Neural cell (in vitro differentiated cells): ENCODE measurements around the gene KCNQ1OT1.

Source experiments
- EP300 ChIP-seq: fragments of 450-650 bp; conservative IDR thresholded peaks from 2 replicates; pipeline ENCODE4 v1.6.1; 2014; ENCODE audit warnings: antibody characterized with exemption, mild to moderate bottlenecking, moderate library complexity; ENCODE audit not compliant: poor library complexity, severe bottlenecking
- EZH2 ChIP-seq: fragments of 200-600, 300-800 bp; shearing (Covaris generic), sonication (generic); IDR thresholded peaks from 2 replicates; pipeline ENCODE4 v1.6.1; 2014; ENCODE audit warnings: antibody characterized with exemption, low read length, borderline replicate concordance, mild to moderate bottlenecking; ENCODE audit not compliant: insufficient read depth, poor library complexity, severe bottlenecking
- MXI1 ChIP-seq: fragments of 450-650 bp; conservative IDR thresholded peaks from 2 replicates; pipeline ENCODE4 v1.6.1; 2014; ENCODE audit warnings: antibody characterized with exemption, mild to moderate bottlenecking; ENCODE audit not compliant: poor library complexity, severe bottlenecking
- RAD21 ChIP-seq: fragments of 450-650 bp; conservative IDR thresholded peaks from 2 replicates; pipeline ENCODE4 v1.6.1; 2014; ENCODE audit warnings: antibody characterized with exemption, mild to moderate bottlenecking, moderate library complexity
- TAF1 ChIP-seq: IDR thresholded peaks from 2 replicates; pipeline ENCODE4 v1.6.1; 2012; ENCODE audit warnings: low read depth
- TF ChIP-seq, protein P1 (sequence below): fragments of 450-650 bp; IDR thresholded peaks from 2 replicates; pipeline ENCODE4 v1.5.1; 2014; ENCODE audit warnings: antibody characterized with exemption, mild to moderate bottlenecking, moderate library complexity; ENCODE audit not compliant: poor library complexity, severe bottlenecking

GRCh38 chr11:2585566-2586086 lies 114.2 kb downstream of the KCNQ1OT1 start:
- TF ChIP-seq, protein P1, sequence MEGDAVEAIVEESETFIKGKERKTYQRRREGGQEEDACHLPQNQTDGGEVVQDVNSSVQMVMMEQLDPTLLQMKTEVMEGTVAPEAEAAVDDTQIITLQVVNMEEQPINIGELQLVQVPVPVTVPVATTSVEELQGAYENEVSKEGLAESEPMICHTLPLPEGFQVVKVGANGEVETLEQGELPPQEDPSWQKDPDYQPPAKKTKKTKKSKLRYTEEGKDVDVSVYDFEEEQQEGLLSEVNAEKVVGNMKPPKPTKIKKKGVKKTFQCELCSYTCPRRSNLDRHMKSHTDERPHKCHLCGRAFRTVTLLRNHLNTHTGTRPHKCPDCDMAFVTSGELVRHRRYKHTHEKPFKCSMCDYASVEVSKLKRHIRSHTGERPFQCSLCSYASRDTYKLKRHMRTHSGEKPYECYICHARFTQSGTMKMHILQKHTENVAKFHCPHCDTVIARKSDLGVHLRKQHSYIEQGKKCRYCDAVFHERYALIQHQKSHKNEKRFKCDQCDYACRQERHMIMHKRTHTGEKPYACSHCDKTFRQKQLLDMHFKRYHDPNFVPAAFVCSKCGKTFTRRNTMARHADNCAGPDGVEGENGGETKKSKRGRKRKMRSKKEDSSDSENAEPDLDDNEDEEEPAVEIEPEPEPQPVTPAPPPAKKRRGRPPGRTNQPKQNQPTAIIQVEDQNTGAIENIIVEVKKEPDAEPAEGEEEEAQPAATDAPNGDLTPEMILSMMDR, result no peak
- TF ChIP-seq EP300 (no peak), EZH2 (no peak), MXI1 (no peak), TAF1 (no peak), RAD21 (no peak)
